ENCODE results near the gene CRYAB.
A peak's percentile ranks its signal among the peaks of the same experiment; 100 is the strongest.
"Not testable (repeated sequence)": the region's sequence is repeated elsewhere in the genome, so short reads cannot be mapped to it uniquely, and the experiment has no call there.

CRYAB gene

DNA sequence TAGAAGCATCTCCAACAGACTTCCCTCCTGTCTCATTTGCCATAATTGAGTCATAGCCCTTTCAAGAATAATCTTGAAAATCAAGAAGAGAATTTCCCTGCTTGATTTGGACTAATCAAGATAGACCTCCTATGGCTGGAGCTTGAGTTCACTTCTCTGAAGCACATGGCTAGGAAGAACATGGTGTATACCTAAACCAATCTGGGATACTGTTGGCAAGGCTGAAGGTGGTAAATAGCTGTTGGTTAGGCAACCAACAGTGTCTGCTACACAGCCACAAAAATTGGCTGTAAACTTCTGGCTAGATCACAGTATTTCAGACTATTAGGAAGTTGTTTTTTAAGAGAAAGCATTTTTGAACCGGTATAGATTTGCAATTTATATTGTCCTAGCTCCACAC lies 4.9 kb downstream of the CRYAB start:
- no peak for DNase-seq (ENCODE audit: low read depth)
- TF ChIP-seq, protein P1, sequence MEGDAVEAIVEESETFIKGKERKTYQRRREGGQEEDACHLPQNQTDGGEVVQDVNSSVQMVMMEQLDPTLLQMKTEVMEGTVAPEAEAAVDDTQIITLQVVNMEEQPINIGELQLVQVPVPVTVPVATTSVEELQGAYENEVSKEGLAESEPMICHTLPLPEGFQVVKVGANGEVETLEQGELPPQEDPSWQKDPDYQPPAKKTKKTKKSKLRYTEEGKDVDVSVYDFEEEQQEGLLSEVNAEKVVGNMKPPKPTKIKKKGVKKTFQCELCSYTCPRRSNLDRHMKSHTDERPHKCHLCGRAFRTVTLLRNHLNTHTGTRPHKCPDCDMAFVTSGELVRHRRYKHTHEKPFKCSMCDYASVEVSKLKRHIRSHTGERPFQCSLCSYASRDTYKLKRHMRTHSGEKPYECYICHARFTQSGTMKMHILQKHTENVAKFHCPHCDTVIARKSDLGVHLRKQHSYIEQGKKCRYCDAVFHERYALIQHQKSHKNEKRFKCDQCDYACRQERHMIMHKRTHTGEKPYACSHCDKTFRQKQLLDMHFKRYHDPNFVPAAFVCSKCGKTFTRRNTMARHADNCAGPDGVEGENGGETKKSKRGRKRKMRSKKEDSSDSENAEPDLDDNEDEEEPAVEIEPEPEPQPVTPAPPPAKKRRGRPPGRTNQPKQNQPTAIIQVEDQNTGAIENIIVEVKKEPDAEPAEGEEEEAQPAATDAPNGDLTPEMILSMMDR (IDR thresholded peaks at IDR 0.05; ENCODE audit: low read depth, low read length, missing control alignments), result no peak
- H3K4me3 ChIP-seq (ENCODE audit: low read depth, low read length), result no peak overlapping the region
- in situ Hi-C loops (cut with HindIII; ENCODE audit: low sequenced_read_pairs), result no loop called here

- TF ChIP-seq, protein P1 (IDR thresholded peaks at IDR 0.05; ENCODE audit: low read depth, low read length, missing control alignments), result no peak
- H3K4me3 ChIP-seq (ENCODE audit: low read depth, low read length), result no peak overlapping the region
- in situ Hi-C loops (cut with HindIII; ENCODE audit: low sequenced_read_pairs), result no loop called here
- no peak for DNase-seq (ENCODE audit: low read depth)
These were observed 6.2 kb downstream of the CRYAB start for GRCh38 chr11:111905411-111905810.

DNA sequence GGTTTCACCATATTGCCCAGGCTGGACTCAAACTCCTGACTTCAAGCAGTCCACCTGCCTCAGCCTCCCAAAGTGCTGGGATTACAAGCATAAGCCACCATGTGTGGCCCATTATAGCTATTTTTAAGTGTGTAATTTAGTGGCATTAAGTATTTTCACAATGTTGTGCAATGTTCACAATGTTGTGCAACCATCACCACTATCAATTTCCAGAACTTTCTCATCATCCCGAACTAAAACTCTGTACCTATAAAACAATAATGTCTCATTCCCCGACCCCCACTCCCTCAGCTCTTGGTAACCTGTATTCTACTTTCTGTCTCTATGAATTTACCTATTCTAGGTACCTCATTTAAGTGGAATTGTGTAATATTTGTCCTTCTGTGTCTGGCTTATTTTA lies 24.7 kb downstream of the CRYAB start:
- in situ Hi-C loops (cut with HindIII; ENCODE audit: low sequenced_read_pairs), result no loop called here
- TF ChIP-seq, protein P1 (IDR thresholded peaks at IDR 0.05; ENCODE audit: low read depth, low read length, missing control alignments), result no peak
- no peak for DNase-seq (ENCODE audit: low read depth)
- no peak overlapping the region for H3K4me3 ChIP-seq (ENCODE audit: low read depth, low read length)

DNA sequence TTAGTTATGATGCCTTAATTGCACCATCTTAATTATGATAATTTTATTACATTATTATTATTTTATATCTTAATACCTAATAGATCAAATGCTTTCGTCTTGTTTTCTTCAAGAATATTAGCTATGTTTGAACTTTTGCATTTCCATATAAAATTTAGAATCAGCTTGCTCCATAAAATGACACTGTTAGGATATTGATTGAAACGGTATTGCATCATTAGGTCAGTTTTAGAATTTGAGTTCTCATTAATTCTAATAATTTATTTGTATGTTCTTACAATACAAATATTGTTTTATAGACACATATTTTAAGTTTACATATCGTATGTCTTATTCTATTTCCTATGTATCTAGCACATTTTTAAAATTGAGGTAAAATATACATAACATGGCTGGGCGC lies 25.5 kb downstream of the CRYAB start:
- DNase-seq (ENCODE audit: low read depth), result no peak
- in situ Hi-C loops (cut with HindIII; ENCODE audit: low sequenced_read_pairs), result no loop called here
- no peak overlapping the region for H3K4me3 ChIP-seq (ENCODE audit: low read depth, low read length)
- TF ChIP-seq, protein P1 (IDR thresholded peaks at IDR 0.05; ENCODE audit: low read depth, low read length, missing control alignments), result no peak

DNA sequence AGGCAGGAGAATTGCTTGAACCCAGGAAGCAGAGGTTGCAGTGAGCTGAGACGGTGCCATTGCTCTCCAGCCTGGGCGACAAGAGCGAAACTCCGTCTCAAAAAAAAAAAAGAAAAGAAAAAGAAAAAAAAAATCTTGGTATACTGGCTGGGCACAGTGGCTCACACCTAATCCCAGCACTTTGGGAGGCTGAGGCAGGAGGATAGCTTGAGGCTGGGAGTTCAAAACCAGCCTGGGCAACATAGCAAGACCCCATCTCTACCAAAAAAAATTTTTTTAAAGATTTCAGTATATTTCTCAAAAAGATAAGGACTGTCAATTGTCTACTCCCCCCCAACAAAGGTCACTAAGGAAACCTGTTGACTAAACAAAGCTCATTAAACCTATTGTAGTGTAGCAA lies 26.5 kb downstream of the CRYAB start:
- in situ Hi-C loops (cut with HindIII; ENCODE audit: low sequenced_read_pairs); DNase-seq (ENCODE audit: low read depth): not testable (repeated sequence)

DNA sequence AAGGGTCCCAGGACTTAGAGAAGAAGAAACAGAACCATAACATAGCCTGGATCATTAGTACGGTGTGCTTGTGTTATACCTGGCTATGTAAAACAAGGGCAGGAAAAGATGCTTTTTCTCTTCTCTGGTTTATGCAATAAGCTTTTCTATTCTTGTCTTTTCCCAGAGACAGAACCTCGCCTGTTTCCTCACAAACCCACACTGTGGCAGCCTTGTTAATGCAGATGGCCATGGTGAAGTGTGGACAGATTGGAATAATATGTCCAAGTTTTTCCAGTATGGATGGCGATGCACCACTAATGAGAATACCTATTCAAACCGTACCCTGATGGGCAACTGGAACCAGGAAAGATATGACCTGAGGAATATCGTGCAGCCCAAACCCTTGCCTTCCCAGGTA lies 29.4 kb downstream of the CRYAB start:
- DNase-seq (ENCODE audit: low read depth), result no peak
- TF ChIP-seq, protein P1 (IDR thresholded peaks at IDR 0.05; ENCODE audit: low read depth, low read length, missing control alignments), result no peak
- no peak overlapping the region for H3K4me3 ChIP-seq (ENCODE audit: low read depth, low read length)
- in situ Hi-C loops (cut with HindIII; ENCODE audit: low sequenced_read_pairs), result no loop called here

More for the DNA sequence above, 26.5 kb downstream of the CRYAB start:
- H3K4me3 ChIP-seq (ENCODE audit: low read depth, low read length), result not testable (repeated sequence)

DNA sequence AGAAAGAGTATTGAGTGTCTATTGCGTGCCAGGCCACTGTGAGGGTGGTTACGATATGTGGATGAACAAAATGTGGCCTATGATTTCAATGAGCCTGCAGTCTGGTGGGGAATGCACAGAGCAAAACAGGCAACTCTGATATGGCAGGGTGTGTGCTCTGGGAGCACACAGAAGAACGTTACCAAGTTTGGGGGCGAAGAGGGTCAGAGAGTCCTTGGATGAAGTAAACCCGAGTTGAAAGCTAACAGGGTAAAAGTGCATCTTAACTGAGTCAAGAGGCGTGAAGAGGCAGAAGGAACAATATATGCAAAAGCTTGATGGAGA lies 32.0 kb downstream of the CRYAB start:
- TF ChIP-seq, protein P1 (IDR thresholded peaks at IDR 0.05; ENCODE audit: low read depth, low read length, missing control alignments), result no peak
- H3K4me3 ChIP-seq (ENCODE audit: low read depth, low read length), result peak overlapping the region; percentile 70
- in situ Hi-C loops (cut with HindIII; ENCODE audit: low sequenced_read_pairs), result no loop called here
- DNase-seq (ENCODE audit: low read depth), result no peak
